Mesendoderm (in vitro differentiated cells): ENCODE results near the gene TSPAN31.

Experiments used
- DNase-seq: peaks from one replicate; pipeline ENCODE4 v3.0.0; 2013
- H2AK5ac ChIP-seq: 2 replicates; pipeline ENCODE4 v1.6.1; 2013; ENCODE audit warnings: low read length, inconsistent platforms
- H2BK120ac ChIP-seq: 2 replicates; pipeline ENCODE4 v1.6.1; 2013; ENCODE audit warnings: low read depth, mild to moderate bottlenecking, low read length, moderate library complexity, mixed read lengths
- H2BK15ac ChIP-seq: replicated peaks from 2 replicates; pipeline ENCODE4 v1.6.1; 2013; ENCODE audit warnings: low read depth, mild to moderate bottlenecking, moderate library complexity
- H2BK5ac ChIP-seq: 2 replicates; pipeline ENCODE4 v1.6.1; 2013; ENCODE audit warnings: low read length, inconsistent platforms
- H3K18ac ChIP-seq: 2 replicates; pipeline ENCODE4 v1.6.1; 2013; ENCODE audit warnings: mild to moderate bottlenecking, low read length, mixed read lengths
- H3K23ac ChIP-seq: one replicate; pipeline ENCODE4 v1.6.1; 2013; ENCODE audit warnings: low read length
- H3K27ac ChIP-seq: 2 replicates; pipeline ENCODE4 v1.5.1; 2013; ENCODE audit warnings: low read depth, mild to moderate bottlenecking, inconsistent platforms, low read length, moderate library complexity
- H3K27me3 ChIP-seq: 2 replicates; pipeline ENCODE4 v1.6.1; 2013; ENCODE audit warnings: low read length, control low read depth, mild to moderate bottlenecking, inconsistent platforms; ENCODE audit not compliant: insufficient read depth, poor library complexity
- H3K36me3 ChIP-seq: 2 replicates; pipeline ENCODE4 v1.6.1; 2013; ENCODE audit warnings: low read length, inconsistent platforms; ENCODE audit not compliant: control insufficient read depth, insufficient read depth
- H3K4ac ChIP-seq: one replicate; pipeline ENCODE4 v1.6.1; 2013; ENCODE audit warnings: low read depth, mild to moderate bottlenecking, low read length, moderate library complexity
- H3K4me1 ChIP-seq: 2 replicates; pipeline ENCODE4 v1.6.1; 2013; ENCODE audit warnings: low read depth, low read length, inconsistent platforms; ENCODE audit not compliant: control insufficient read depth
- H3K4me2 ChIP-seq: 2 replicates; pipeline ENCODE4 v1.6.1; 2013; ENCODE audit warnings: low read length
- H3K4me3 ChIP-seq: 2 replicates; pipeline ENCODE4 v1.5.1; 2013; ENCODE audit warnings: mild to moderate bottlenecking, low read length
- H3K56ac ChIP-seq: one replicate; pipeline ENCODE4 v1.6.1; 2013; ENCODE audit warnings: low read length
- H3K79me1 ChIP-seq: 2 replicates; pipeline ENCODE4 v1.6.1; 2013; ENCODE audit warnings: low read length, inconsistent platforms
- H3K79me2 ChIP-seq: 2 replicates; pipeline ENCODE4 v1.6.1; 2013; ENCODE audit warnings: mild to moderate bottlenecking, low read length; ENCODE audit not compliant: control insufficient read depth, insufficient read depth
- H3K9ac ChIP-seq: 2 replicates; pipeline ENCODE4 v1.6.1; 2013; ENCODE audit warnings: low read length, inconsistent platforms
- H4K5ac ChIP-seq: one replicate; pipeline ENCODE4 v1.6.1; 2013; ENCODE audit warnings: low read length
- H4K8ac ChIP-seq: one replicate; pipeline ENCODE4 v1.6.1; 2013; ENCODE audit warnings: low read depth, mild to moderate bottlenecking, control low read depth, low read length, moderate library complexity
- WGBS: extraction: QIAGEN DNeasy Blood & Tissue Kit; methylation state at CpG from one replicate; pipeline ENCODE4 v1.1.7; 2013; ENCODE audit warnings: low lambda C conversion rate, missing lambda C conversion rate; ENCODE audit not compliant: insufficient coverage; ENCODE audit errors: extremely low coverage; 5-methylcytosine and 5-hydroxymethylcytosine counted together

Gene TSPAN31

GRCh38 chr12:57775044-57775443 lies 30.2 kb downstream of the TSPAN31 start:
- H3K27ac ChIP-seq = no peak overlapping the region
- H3K56ac ChIP-seq = no peak overlapping the region
- no peak overlapping the region for H3K4ac ChIP-seq
- no peak overlapping the region for H4K5ac ChIP-seq
- no peaks in the 10 kb centered on the region for H3K4me1 ChIP-seq
- no CpG with 5 or more reads among the region's 3 CpGs for WGBS
- no peak for DNase-seq
- no peaks in the 10 kb centered on the region for H3K27me3 ChIP-seq
- no peak overlapping the region for H3K18ac ChIP-seq
- H3K9ac ChIP-seq = no peak overlapping the region
- no peak overlapping the region for H2BK120ac ChIP-seq
- H4K8ac ChIP-seq = no peak overlapping the region
- H3K36me3 ChIP-seq = no peaks in the 10 kb centered on the region
- H3K4me2 ChIP-seq = no peak overlapping the region
- H2BK5ac ChIP-seq = no peak overlapping the region
- no peak overlapping the region for H3K23ac ChIP-seq
- H3K79me1 ChIP-seq = peaks cover 8% of the 10 kb centered on the region
- no peak overlapping the region for H3K4me3 ChIP-seq
- H2AK5ac ChIP-seq = no peak overlapping the region
- H3K79me2 ChIP-seq = peaks cover 3% of the 10 kb centered on the region
- no peak overlapping the region for H2BK15ac ChIP-seq

GRCh38 chr12:57775563-57776246 lies 30.9 kb downstream of the TSPAN31 start:
- WGBS = no CpG with 5 or more reads among the region's 4 CpGs
- Histone ChIP-seq H3K23ac (no peak overlapping the region), H2BK120ac (no peak overlapping the region), H3K4me1 (no peaks in the 10 kb centered on the region), H3K4ac (no peak overlapping the region), H3K4me2 (no peak overlapping the region), H4K5ac (no peak overlapping the region), H3K79me1 (peaks cover 5% of the 10 kb centered on the region), H3K18ac (no peak overlapping the region), H3K4me3 (no peak overlapping the region), H3K27me3 (no peaks in the 10 kb centered on the region), H3K79me2 (peaks cover 3% of the 10 kb centered on the region), H2BK15ac (no peak overlapping the region), H3K56ac (no peak overlapping the region), H2BK5ac (no peak overlapping the region), H2AK5ac (no peak overlapping the region), H3K27ac (no peak overlapping the region), H4K8ac (no peak overlapping the region), H3K36me3 (no peaks in the 10 kb centered on the region), H3K9ac (no peak overlapping the region)
- peak; percentile 39 for DNase-seq

- H2BK15ac ChIP-seq = no peak overlapping the region
- no peak overlapping the region for H3K4ac ChIP-seq
- no peak overlapping the region for H3K27ac ChIP-seq
- H2BK120ac ChIP-seq = no peak overlapping the region
- H3K79me2 ChIP-seq = peaks cover 2% of the 10 kb centered on the region
- no peaks in the 10 kb centered on the region for H3K4me1 ChIP-seq
- no peaks in the 10 kb centered on the region for H3K27me3 ChIP-seq
- H3K18ac ChIP-seq = no peak overlapping the region
- H4K5ac ChIP-seq = no peak overlapping the region
- H3K79me1 ChIP-seq = peaks cover 3% of the 10 kb centered on the region
- no peak overlapping the region for H3K9ac ChIP-seq
- H2AK5ac ChIP-seq = no peak overlapping the region
- no peak overlapping the region for H3K23ac ChIP-seq
- no peak overlapping the region for H3K4me3 ChIP-seq
- no peak for DNase-seq
- no peaks in the 10 kb centered on the region for H3K36me3 ChIP-seq
- no CpG with 5 or more reads among the region's 2 CpGs for WGBS
- H4K8ac ChIP-seq = no peak overlapping the region
- H2BK5ac ChIP-seq = no peak overlapping the region
- H3K4me2 ChIP-seq = no peak overlapping the region
- no peak overlapping the region for H3K56ac ChIP-seq
Observed at GRCh38 chr12:57776247-57776587, 31.4 kb downstream of the TSPAN31 start.

GRCh38 chr12:57777367-57777766 lies 32.5 kb downstream of the TSPAN31 start:
- no peaks in the 10 kb centered on the region for H3K36me3 ChIP-seq
- no peak overlapping the region for H2BK5ac ChIP-seq
- DNase-seq = no peak

GRCh38 chr12:57777911-57778310 lies 33.1 kb downstream of the TSPAN31 start:
- no peak overlapping the region for H2BK5ac ChIP-seq
- no peak overlapping the region for H3K9ac ChIP-seq
- H3K4me3 ChIP-seq = no peak overlapping the region
- no peaks in the 10 kb centered on the region for H3K27me3 ChIP-seq
- no peak overlapping the region for H3K18ac ChIP-seq
- H3K79me2 ChIP-seq = peaks cover 3% of the 10 kb centered on the region
- no peak overlapping the region for H3K23ac ChIP-seq
- no peak overlapping the region for H2BK15ac ChIP-seq
- WGBS = no CpG with 5 or more reads among the region's 7 CpGs
- H2BK120ac ChIP-seq = no peak overlapping the region
- H3K36me3 ChIP-seq = no peaks in the 10 kb centered on the region
- H3K4me2 ChIP-seq = no peak overlapping the region
- H4K8ac ChIP-seq = no peak overlapping the region
- no peak overlapping the region for H3K27ac ChIP-seq
- no peaks in the 10 kb centered on the region for H3K4me1 ChIP-seq
- no peak overlapping the region for H3K4ac ChIP-seq
- DNase-seq = no peak
- H2AK5ac ChIP-seq = no peak overlapping the region
- H4K5ac ChIP-seq = no peak overlapping the region
- H3K79me1 ChIP-seq = peaks cover 1% of the 10 kb centered on the region
- H3K56ac ChIP-seq = no peak overlapping the region

More at GRCh38 chr12:57777367-57777766, 32.5 kb downstream of the TSPAN31 start:
- H4K8ac ChIP-seq = no peak overlapping the region
- no peak overlapping the region for H3K27ac ChIP-seq
- H2AK5ac ChIP-seq = no peak overlapping the region
- H4K5ac ChIP-seq = no peak overlapping the region
- H2BK15ac ChIP-seq = no peak overlapping the region
- H3K23ac ChIP-seq = no peak overlapping the region
- H3K4ac ChIP-seq = no peak overlapping the region
- H3K9ac ChIP-seq = no peak overlapping the region
- no peaks in the 10 kb centered on the region for H3K79me2 ChIP-seq
- H3K4me3 ChIP-seq = no peak overlapping the region
- no peak overlapping the region for H3K4me2 ChIP-seq
- H3K4me1 ChIP-seq = no peaks in the 10 kb centered on the region
- H3K56ac ChIP-seq = no peak overlapping the region
- H2BK120ac ChIP-seq = no peak overlapping the region
- H3K27me3 ChIP-seq = no peaks in the 10 kb centered on the region
- H3K79me1 ChIP-seq = no peaks in the 10 kb centered on the region
- WGBS = no CpG with 5 or more reads among the region's 7 CpGs
- no peak overlapping the region for H3K18ac ChIP-seq

GRCh38 chr12:57779736-57780135 lies 34.9 kb downstream of the TSPAN31 start:
- Histone ChIP-seq H2BK120ac (no peak overlapping the region), H3K18ac (no peak overlapping the region), H3K56ac (no peak overlapping the region), H4K8ac (no peak overlapping the region), H3K4ac (no peak overlapping the region), H4K5ac (no peak overlapping the region), H3K23ac (no peak overlapping the region), H3K4me2 (no peak overlapping the region), H2BK5ac (no peak overlapping the region), H3K4me3 (no peak overlapping the region), H3K9ac (no peak overlapping the region), H3K4me1 (no peaks in the 10 kb centered on the region), H3K36me3 (no peaks in the 10 kb centered on the region), H3K27ac (no peak overlapping the region), H3K79me1 (peaks cover 5% of the 10 kb centered on the region), H3K27me3 (no peaks in the 10 kb centered on the region), H3K79me2 (peaks cover 8% of the 10 kb centered on the region), H2AK5ac (no peak overlapping the region), H2BK15ac (no peak overlapping the region)
- DNase-seq = no peak
- no CpG with 5 or more reads among the region's 1 CpG for WGBS
